Stimulated activated CD8-positive, alpha-beta memory T cell treated with anti-CD3 and anti-CD28 coated beads, Interleukin-12 subunit alpha, Interleukin-12 subunit beta, amount 100 ng/mL, for 24 hours (primary cell): ENCODE data around the gene PLEKHA6.

Source experiments
- DNase-seq: peaks from one replicate; pipeline ENCODE4 v3.0.0-alpha.2; 2020; ENCODE audit errors: extremely low read depth

Gene PLEKHA6

GRCh38 chr1:204359474-204360255 is at the start of gene PLEKHA6:
Gene PLEKHA6 (minus strand): TSS chr1:204359929. CDS start chr1:204273727, 86,202 bp downstream.
- no peak for DNase-seq

- DNase-seq: no peak
Measured at GRCh38 chr1:204409123-204409522, 49.4 kb upstream of the PLEKHA6 start.

- DNase-seq: no peak
Measured at GRCh38 chr1:204408602-204409001, 48.9 kb upstream of the PLEKHA6 start.

- DNase-seq: no peak
Measured at GRCh38 chr1:204408074-204408507, 48.4 kb upstream of the PLEKHA6 start.

GRCh38 chr1:204407295-204407971 is 47.7 kb upstream of the PLEKHA6 start:
- DNase-seq: no peak

GRCh38 chr1:204406621-204407020 is 46.9 kb upstream of the PLEKHA6 start:
- DNase-seq: no peak

GRCh38 chr1:204405988-204406387 is 46.3 kb upstream of the PLEKHA6 start:
- no peak for DNase-seq

GRCh38 chr1:204404629-204405028 is 44.9 kb upstream of the PLEKHA6 start:
- no peak for DNase-seq

GRCh38 chr1:204402391-204402790 is 42.7 kb upstream of the PLEKHA6 start:
- DNase-seq: no peak

- no peak for DNase-seq
Measured at GRCh38 chr1:204401730-204402129, 42.0 kb upstream of the PLEKHA6 start.

GRCh38 chr1:204400882-204401510 is 41.3 kb upstream of the PLEKHA6 start:
- no peak for DNase-seq

GRCh38 chr1:204398197-204399125 is 38.7 kb upstream of the PLEKHA6 start:
- no peak for DNase-seq

- DNase-seq: no peak
Measured at GRCh38 chr1:204396015-204396583, 36.4 kb upstream of the PLEKHA6 start.

- DNase-seq: no peak
Measured at GRCh38 chr1:204391629-204392028, 31.9 kb upstream of the PLEKHA6 start.

- no peak for DNase-seq
Measured at GRCh38 chr1:204390751-204391466, 31.2 kb upstream of the PLEKHA6 start.

- DNase-seq: no peak
Measured at GRCh38 chr1:204385727-204386126, 26.0 kb upstream of the PLEKHA6 start.

- DNase-seq: no peak
Measured at GRCh38 chr1:204384636-204385352, 25.1 kb upstream of the PLEKHA6 start.

GRCh38 chr1:204383163-204383904 is 23.6 kb upstream of the PLEKHA6 start:
- DNase-seq: no peak

GRCh38 chr1:204382714-204383083 is 23.0 kb upstream of the PLEKHA6 start:
- no peak for DNase-seq
